ENCODE results near the gene ECE1. TPM values are rescaled to one million over a fixed set of nuclear protein-coding genes. Genes with fewer than 3 reads are reported as not detected.
A peak's percentile ranks its signal among the peaks of the same experiment; 100 is the strongest.

Gene ECE1
- total and polyA plus RNA-seq, 2 of the 13 experiments (the other 11 are each of a cell fraction or from before 2014, with no cell fraction given): 13.5 to 21.2 TPM

DNA sequence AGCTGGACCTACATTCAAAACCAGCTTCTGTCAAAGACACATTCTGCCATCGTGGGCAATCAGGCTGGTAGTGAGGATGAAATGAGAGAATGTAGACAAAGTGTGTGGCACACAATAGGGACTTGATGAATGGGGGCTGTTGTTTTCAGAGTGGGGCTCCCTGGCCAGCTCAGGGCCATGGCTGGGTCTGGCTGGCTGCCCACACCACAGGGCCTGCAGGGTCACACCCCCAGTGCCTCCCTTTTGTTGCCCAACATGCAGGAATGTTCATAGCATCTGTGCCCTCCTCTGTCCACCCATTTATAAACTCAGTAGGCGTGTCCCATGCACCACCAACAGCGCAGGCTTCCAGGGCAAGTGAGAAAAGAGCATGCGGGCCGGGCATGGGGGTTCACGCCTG, 20.8 kb upstream of the ECE1 start (continued):
- TF ChIP-seq ZBTB38 (CRISPR knock-in tag; IDR thresholded peaks at IDR 0.05) (no peak), HNF4A (CRISPR knock-in tag; IDR thresholded peaks at IDR 0.05) (peak; percentile 32; the same call in 1 of the 2 replicates), DNMT1 (CRISPR knock-in tag; IDR thresholded peaks at IDR 0.05) (no peak), DNMT3B (CRISPR knock-in tag; conservative IDR thresholded peaks at IDR 0.05) (no peak), TBX3 (IDR thresholded peaks at IDR 0.05; ENCODE audit: borderline replicate concordance) (no peak), EP300 (IDR thresholded peaks at IDR 0.05; ENCODE audit: low read depth in 2 of 2, low read length in 2 of 2) (no peak), EP300 (CRISPR knock-in tag; IDR thresholded peaks at IDR 0.05; ENCODE audit: borderline replicate concordance) (no peak), ZBTB1 (CRISPR knock-in tag; IDR thresholded peaks at IDR 0.05; ENCODE audit: borderline replicate concordance) (no peak), PRPF4 (IDR thresholded peaks at IDR 0.05; ENCODE audit: low read depth, low read length, poor library complexity, severe bottlenecking) (no peak), JDP2 (CRISPR knock-in tag; IDR thresholded peaks at IDR 0.05; ENCODE audit: borderline replicate concordance) (no peak), MYC (CRISPR knock-in tag; IDR thresholded peaks at IDR 0.05; ENCODE audit: borderline replicate concordance) (no peak), ZNF746 (CRISPR knock-in tag; IDR thresholded peaks at IDR 0.05) (no peak), RBM22 (optimal IDR thresholded peaks at IDR 0.05; ENCODE audit: low read length) (no peak), ZNF614 (CRISPR knock-in tag; IDR thresholded peaks at IDR 0.05; ENCODE audit: borderline replicate concordance) (no peak), ZNF605 (CRISPR knock-in tag; IDR thresholded peaks at IDR 0.05) (no peak), PTBP1 (IDR thresholded peaks at IDR 0.05; ENCODE audit: low read depth, low read length, poor library complexity, severe bottlenecking) (no peak), ZEB1 (IDR thresholded peaks at IDR 0.05; ENCODE audit: insufficient replicate concordance, low read depth) (no peak), SRF (IDR thresholded peaks at IDR 0.05; ENCODE audit: low read depth, low read length) (no peak), KDM2A (CRISPR knock-in tag; IDR thresholded peaks at IDR 0.05; ENCODE audit: borderline replicate concordance, low read depth) (no peak), NFE2L1 (CRISPR knock-in tag; IDR thresholded peaks at IDR 0.05; ENCODE audit: borderline replicate concordance) (no peak), ZNF282 (IDR thresholded peaks at IDR 0.05; ENCODE audit: partially characterized antibody) (no peak), ZNF180 (CRISPR knock-in tag; IDR thresholded peaks at IDR 0.05; ENCODE audit: borderline replicate concordance, low read depth) (no peak), ZNF253 (CRISPR knock-in tag; IDR thresholded peaks at IDR 0.05; ENCODE audit: borderline replicate concordance) (no peak), GLI4 (CRISPR knock-in tag; IDR thresholded peaks at IDR 0.05; ENCODE audit: borderline replicate concordance) (no peak), SOX5 (CRISPR knock-in tag; IDR thresholded peaks at IDR 0.05; ENCODE audit: borderline replicate concordance) (peak; percentile 36; the same call in 1 of the 2 replicates)
- TF ChIP-seq, protein P1, sequence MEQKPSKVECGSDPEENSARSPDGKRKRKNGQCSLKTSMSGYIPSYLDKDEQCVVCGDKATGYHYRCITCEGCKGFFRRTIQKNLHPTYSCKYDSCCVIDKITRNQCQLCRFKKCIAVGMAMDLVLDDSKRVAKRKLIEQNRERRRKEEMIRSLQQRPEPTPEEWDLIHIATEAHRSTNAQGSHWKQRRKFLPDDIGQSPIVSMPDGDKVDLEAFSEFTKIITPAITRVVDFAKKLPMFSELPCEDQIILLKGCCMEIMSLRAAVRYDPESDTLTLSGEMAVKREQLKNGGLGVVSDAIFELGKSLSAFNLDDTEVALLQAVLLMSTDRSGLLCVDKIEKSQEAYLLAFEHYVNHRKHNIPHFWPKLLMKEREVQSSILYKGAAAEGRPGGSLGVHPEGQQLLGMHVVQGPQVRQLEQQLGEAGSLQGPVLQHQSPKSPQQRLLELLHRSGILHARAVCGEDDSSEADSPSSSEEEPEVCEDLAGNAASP (CRISPR knock-in tag; IDR thresholded peaks at IDR 0.05; ENCODE audit: borderline replicate concordance): peak; percentile 54; the same call in 1 of the 2 replicates
- TF ChIP-seq, protein P2, sequence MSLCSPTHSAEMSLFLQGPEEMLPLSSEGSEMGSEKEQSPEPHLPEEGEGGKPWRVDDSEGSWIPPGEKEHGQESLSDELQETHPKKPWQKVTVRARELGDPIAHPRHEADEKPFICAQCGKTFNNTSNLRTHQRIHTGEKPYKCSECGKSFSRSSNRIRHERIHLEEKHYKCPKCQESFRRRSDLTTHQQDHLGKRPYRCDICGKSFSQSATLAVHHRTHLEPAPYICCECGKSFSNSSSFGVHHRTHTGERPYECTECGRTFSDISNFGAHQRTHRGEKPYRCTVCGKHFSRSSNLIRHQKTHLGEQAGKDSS (CRISPR knock-in tag; IDR thresholded peaks at IDR 0.05; ENCODE audit: borderline replicate concordance, low read depth): no peak
- TF ChIP-seq, protein P3, sequence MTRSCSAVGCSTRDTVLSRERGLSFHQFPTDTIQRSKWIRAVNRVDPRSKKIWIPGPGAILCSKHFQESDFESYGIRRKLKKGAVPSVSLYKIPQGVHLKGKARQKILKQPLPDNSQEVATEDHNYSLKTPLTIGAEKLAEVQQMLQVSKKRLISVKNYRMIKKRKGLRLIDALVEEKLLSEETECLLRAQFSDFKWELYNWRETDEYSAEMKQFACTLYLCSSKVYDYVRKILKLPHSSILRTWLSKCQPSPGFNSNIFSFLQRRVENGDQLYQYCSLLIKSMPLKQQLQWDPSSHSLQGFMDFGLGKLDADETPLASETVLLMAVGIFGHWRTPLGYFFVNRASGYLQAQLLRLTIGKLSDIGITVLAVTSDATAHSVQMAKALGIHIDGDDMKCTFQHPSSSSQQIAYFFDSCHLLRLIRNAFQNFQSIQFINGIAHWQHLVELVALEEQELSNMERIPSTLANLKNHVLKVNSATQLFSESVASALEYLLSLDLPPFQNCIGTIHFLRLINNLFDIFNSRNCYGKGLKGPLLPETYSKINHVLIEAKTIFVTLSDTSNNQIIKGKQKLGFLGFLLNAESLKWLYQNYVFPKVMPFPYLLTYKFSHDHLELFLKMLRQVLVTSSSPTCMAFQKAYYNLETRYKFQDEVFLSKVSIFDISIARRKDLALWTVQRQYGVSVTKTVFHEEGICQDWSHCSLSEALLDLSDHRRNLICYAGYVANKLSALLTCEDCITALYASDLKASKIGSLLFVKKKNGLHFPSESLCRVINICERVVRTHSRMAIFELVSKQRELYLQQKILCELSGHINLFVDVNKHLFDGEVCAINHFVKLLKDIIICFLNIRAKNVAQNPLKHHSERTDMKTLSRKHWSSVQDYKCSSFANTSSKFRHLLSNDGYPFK (CRISPR knock-in tag; IDR thresholded peaks at IDR 0.05; ENCODE audit: borderline replicate concordance): no peak

Measured in HepG2 (cell line).